Astrocyte (in vitro differentiated cells and primary cell): ENCODE results near the gene PPFIA1.

Experiments
- CTCF ChIP-seq: IDR thresholded peaks from 2 replicates; pipeline ENCODE4 v1.5.1; 2011; ENCODE audit warnings: low read depth, mild to moderate bottlenecking, inconsistent platforms, low read length, moderate library complexity; ENCODE audit not compliant: insufficient read depth
- EZH2 ChIP-seq: IDR thresholded peaks from 2 replicates; pipeline ENCODE4 v1.6.1; 2012; ENCODE audit warnings: mild to moderate bottlenecking, low read length, inconsistent platforms; ENCODE audit not compliant: insufficient read depth

GRCh38 chr11:70305501-70305900, 35.0 kb downstream of the PPFIA1 start:
- TF ChIP-seq CTCF (no peak), EZH2 (no peak)
